ENCODE results near the gene PPP1R12C.
A peak's percentile ranks its signal among the peaks of the same experiment; 100 is the strongest.
"Not testable (repeated sequence)": the region's sequence is repeated elsewhere in the genome, so short reads cannot be mapped to it uniquely, and the experiment has no call there.

The PPP1R12C gene

GRCh38 chr19:55069865-55070197 is 47.6 kb downstream of the PPP1R12C start:
- peak overlapping the region; percentile 59 for H3K4me3 ChIP-seq (ENCODE audit: low read depth, low read length)
- no peaks in the 10 kb centered on the region for H3K36me3 ChIP-seq (ENCODE audit: control insufficient read depth, insufficient read depth, low read length)
- no peaks in the 10 kb centered on the region for H3K79me2 ChIP-seq
- no peak overlapping the region for H2AFZ ChIP-seq
- H3K27me3 ChIP-seq (ENCODE audit: control insufficient read depth, insufficient read depth, low read length), result no peaks in the 10 kb centered on the region
- no peaks in the 10 kb centered on the region for H3K4me1 ChIP-seq
- no peak overlapping the region for H3K9ac ChIP-seq
- no peaks in the 10 kb centered on the region for H3K9me3 ChIP-seq (ENCODE audit: control insufficient read depth, low read length)
- TF ChIP-seq CTCF (IDR thresholded peaks at IDR 0.05), result no peak
- peak overlapping the region; percentile 94 for H3K4me2 ChIP-seq (ENCODE audit: low read length)
- peak overlapping the region; percentile 71 for H3K27ac ChIP-seq

GRCh38 chr19:55068950-55069864 is 48.2 kb downstream of the PPP1R12C start:
- H3K4me3 ChIP-seq (ENCODE audit: low read depth, low read length), result peak overlapping the region; percentile 59
- H3K79me2 ChIP-seq, result no peaks in the 10 kb centered on the region
- no peaks in the 10 kb centered on the region for H3K4me1 ChIP-seq
- H3K27ac ChIP-seq, result peak overlapping the region; percentile 71
- H3K9ac ChIP-seq, result no peak overlapping the region
- TF ChIP-seq CTCF (IDR thresholded peaks at IDR 0.05), result no peak
- no peaks in the 10 kb centered on the region for H3K27me3 ChIP-seq (ENCODE audit: control insufficient read depth, insufficient read depth, low read length)
- peak overlapping the region; percentile 94 for H3K4me2 ChIP-seq (ENCODE audit: low read length)
- H2AFZ ChIP-seq, result peak overlapping the region; percentile 83
- no peaks in the 10 kb centered on the region for H3K36me3 ChIP-seq (ENCODE audit: control insufficient read depth, insufficient read depth, low read length)
- H3K9me3 ChIP-seq (ENCODE audit: control insufficient read depth, low read length), result no peaks in the 10 kb centered on the region

- H3K27ac ChIP-seq, result peak overlapping the region; percentile 43
- no peak for TF ChIP-seq CTCF (IDR thresholded peaks at IDR 0.05)
- no peaks in the 10 kb centered on the region for H3K4me1 ChIP-seq
- no peaks in the 10 kb centered on the region for H3K79me2 ChIP-seq
- no peak overlapping the region for H3K9ac ChIP-seq
- H3K4me3 ChIP-seq (ENCODE audit: low read depth, low read length), result no peak overlapping the region
- peak overlapping the region; percentile 47 for H2AFZ ChIP-seq
- no peaks in the 10 kb centered on the region for H3K36me3 ChIP-seq (ENCODE audit: control insufficient read depth, insufficient read depth, low read length)
- no peak overlapping the region for H3K4me2 ChIP-seq (ENCODE audit: low read length)
- no peaks in the 10 kb centered on the region for H3K9me3 ChIP-seq (ENCODE audit: control insufficient read depth, low read length)
- H3K27me3 ChIP-seq (ENCODE audit: control insufficient read depth, insufficient read depth, low read length), result no peaks in the 10 kb centered on the region
Observed at GRCh38 chr19:55067869-55068268, 49.6 kb downstream of the PPP1R12C start.

DNA sequence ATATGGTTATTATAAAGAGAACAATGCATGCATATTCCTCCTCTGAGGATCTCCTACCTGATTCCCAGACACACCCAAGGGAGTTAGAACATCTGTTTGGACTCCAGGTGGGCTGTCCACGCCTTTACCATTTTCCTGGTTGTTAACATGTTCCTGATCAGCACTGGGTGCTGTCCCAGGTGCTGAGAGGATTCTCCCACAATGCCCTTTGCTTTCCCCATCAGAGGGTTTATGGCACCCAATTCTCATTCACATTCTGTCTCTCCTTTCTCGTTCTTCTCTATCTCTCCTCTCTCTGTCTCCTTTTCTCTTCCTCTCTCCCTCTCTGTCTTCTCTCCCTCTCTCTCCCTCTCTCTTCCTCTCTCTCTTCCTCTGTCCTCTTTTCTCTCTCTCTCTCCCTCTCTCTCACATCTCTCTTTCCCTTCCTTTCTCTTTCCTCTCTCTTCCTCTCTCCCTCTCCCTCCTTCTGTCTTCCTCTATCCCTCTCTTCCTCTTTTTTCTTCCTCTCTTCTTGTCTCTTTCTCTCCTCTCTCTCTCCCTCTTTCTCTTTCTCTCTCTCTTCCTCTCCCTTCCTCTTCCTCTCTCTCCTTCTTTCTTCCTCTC is 51.2 kb downstream of the PPP1R12C start:
- Histone ChIP-seq H3K9me3 (ENCODE audit: control insufficient read depth, low read length) (no peaks in the 10 kb centered on the region), H3K27ac (no peak overlapping the region), H3K4me3 (ENCODE audit: low read depth, low read length) (no peak overlapping the region), H3K79me2 (peaks cover 5% of the 10 kb centered on the region), H3K27me3 (ENCODE audit: control insufficient read depth, insufficient read depth, low read length) (no peaks in the 10 kb centered on the region), H3K9ac (no peak overlapping the region), H3K4me2 (ENCODE audit: low read length) (no peak overlapping the region), H3K36me3 (ENCODE audit: control insufficient read depth, insufficient read depth, low read length) (no peaks in the 10 kb centered on the region), H3K4me1 (peaks cover 6% of the 10 kb centered on the region), H2AFZ (no peak overlapping the region)
- no peak for TF ChIP-seq CTCF (IDR thresholded peaks at IDR 0.05)

DNA sequence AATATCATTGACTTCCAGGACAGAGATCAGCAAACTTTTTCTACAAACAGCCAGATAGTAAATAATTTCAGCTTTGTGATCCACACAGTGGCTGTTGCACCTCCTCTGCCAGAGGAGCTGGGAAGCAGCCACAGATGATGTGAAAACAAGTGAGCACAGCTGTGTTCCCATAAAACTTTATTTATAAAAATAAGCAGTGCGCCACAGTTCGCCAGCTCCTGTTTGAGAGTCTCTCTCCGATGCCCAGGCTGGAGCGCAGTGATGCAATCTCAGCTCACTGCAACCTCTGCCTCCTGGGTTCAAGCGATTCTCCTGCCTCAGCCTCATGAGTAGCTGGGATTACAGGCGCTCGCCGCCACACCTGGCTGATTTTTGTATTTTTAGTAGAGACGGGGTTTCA is 51.9 kb downstream of the PPP1R12C start:
- H3K9me3 ChIP-seq (ENCODE audit: control insufficient read depth, low read length); H3K27ac ChIP-seq; H2AFZ ChIP-seq; H3K79me2 ChIP-seq; H3K36me3 ChIP-seq (ENCODE audit: control insufficient read depth, insufficient read depth, low read length); H3K4me2 ChIP-seq (ENCODE audit: low read length); H3K27me3 ChIP-seq (ENCODE audit: control insufficient read depth, insufficient read depth, low read length); H3K9ac ChIP-seq; H3K4me3 ChIP-seq (ENCODE audit: low read depth, low read length); H3K4me1 ChIP-seq: not testable (repeated sequence)
